Spleen (tissue), 11 donors: Measurements from ENCODE around the gene OPCML. TPM values are rescaled to one million over a fixed set of nuclear protein-coding genes. Genes with fewer than 3 reads are reported as not detected.

Source experiments
- DNase-seq: peaks from one replicate; pipeline ENCODE4 v3.0.0-alpha.2; 2020
- H3K27ac ChIP-seq, 8 donors: fragments of 200-600 bp; sonication (generic) in 7 of 8; 1 replicate in 4 of 8; 2 replicates in 4 of 8; pipeline versions ENCODE4 v1.5.0 to v1.8.0; 2016 to 2021; ENCODE audit warnings: inconsistent platforms in 4 of 8, mild to moderate bottlenecking in 4 of 8, moderate library complexity in 1 of 8
- H3K27me3 ChIP-seq, 7 donors: fragments of 200-600 bp; sonication (generic) in 6 of 7; replicated peaks in 1 of 7; 1 replicate in 4 of 7; 2 replicates in 3 of 7; pipeline versions ENCODE4 v1.5.0 to v1.8.0; 2016 to 2021; ENCODE audit warnings: inconsistent platforms in 3 of 7, mild to moderate bottlenecking in 1 of 7
- H3K36me3 ChIP-seq, 6 donors: fragments of 200-600 bp; sonication (generic) in 5 of 6; 1 replicate in 4 of 6; 2 replicates in 2 of 6; pipeline versions ENCODE4 v1.5.0 to v1.8.0; 2016 to 2021; ENCODE audit warnings: inconsistent platforms in 2 of 6
- H3K4me1 ChIP-seq, 6 donors: fragments of 200-600 bp; sonication (generic) in 5 of 6; 1 replicate in 3 of 6; 2 replicates in 3 of 6; pipeline versions ENCODE4 v1.5.0 to v1.8.0; 2016 to 2021; ENCODE audit warnings: inconsistent platforms in 3 of 6
- H3K4me3 ChIP-seq, 8 donors: fragments of 200-600 bp; sonication (generic) in 7 of 8; 1 replicate in 4 of 8; 2 replicates in 4 of 8; pipeline versions ENCODE4 v1.5.0 to v1.8.0; 2016 to 2021; ENCODE audit warnings: inconsistent platforms in 4 of 8, mild to moderate bottlenecking in 4 of 8, moderate library complexity in 2 of 8
- H3K9me3 ChIP-seq, 8 donors: fragments of 200-600 bp; sonication (generic) in 7 of 8; 1 replicate in 4 of 8; 2 replicates in 4 of 8; pipeline versions ENCODE4 v1.5.0 to v1.8.0; 2016 to 2021; ENCODE audit warnings: inconsistent platforms in 4 of 8
- CTCF ChIP-seq, 11 experiments: fragments of 200-600 bp in 7 of 11; fragments of 450-650 bp in 4 of 11; sonication (generic) in 4 of 11; IDR thresholded peaks in 8 of 11; conservative IDR thresholded peaks in 3 of 11; 1 replicate in 7 of 11; 2 replicates in 4 of 11; pipeline versions ENCODE4 v1.4.0 to v1.8.0; 2016 to 2021; ENCODE audit warnings: antibody characterized with exemption in 11 of 11, inconsistent platforms in 4 of 11, mild to moderate bottlenecking in 1 of 11
- POLR2A ChIP-seq, 3 donors: fragments of 450-650 bp; IDR thresholded peaks; one replicate each; pipeline ENCODE4 v1.5.1; 2017; ENCODE audit warnings: antibody characterized with exemption in 3 of 3, mild to moderate bottlenecking in 1 of 3
- POLR2AphosphoS5 ChIP-seq, 3 donors: sonication (generic); formaldehyde crosslinking; IDR thresholded peaks; one replicate each; pipeline ENCODE4 v1.5.1; 2017; ENCODE audit warnings: antibody characterized with exemption in 3 of 3
- WGBS, 5 donors: extraction: QIAGEN DNeasy Blood & Tissue Kit in 3 of 5; methylation state at CpG; one replicate each; pipeline versions ENCODE4 v1.1.5 to v1.1.7; 2013 to 2018; 5-methylcytosine and 5-hydroxymethylcytosine counted together
- intact Hi-C: fragments of 100-400 bp; cut with DNase I; formaldehyde crosslinking; loops from one replicate; pipeline ENCODE4 v1.15.0; 2023; ENCODE audit warnings: low total_unique reads
- polyA plus RNA-seq, 3 donors: library from polyadenylated mRNA; stranded (reverse); fragments of 200-250 nt; gene quantifications; one replicate each; pipeline ENCODE4 v1.2.1, GENCODE V29; 2013
- total RNA-seq, 7 donors: library from RNA; depleted of rRNA in 3 of 7; stranded (reverse); fragments of >200 nt in 3 of 7; fragmentation: NEBNext Ultra II Directional in 4 of 7; extraction: Animal tissue kit (Norgen Biotek cat#: 25700) in 4 of 7; gene quantifications; one replicate each; pipeline versions ENCODE4 v1.1.0 to v1.2.1, GENCODE V29; 2016 to 2021
- donor health status: healthy with polysubstance abuse.
- donor health status: DM: no; HTN: no; CAD: no; lungs with moderate emphysema.
- donor health status: DM: no; HTN: no; CAD: no.
- donor health status: Bipolar disorder and iron deficiency.
- donor health status: healthy.
- donor health status: DM: no; HTN: no; CAD: no.
- donor health status: DM: yes; HTN: yes; CAD: no.

Gene OPCML
- total and polyA plus RNA-seq, 10 donors, result 0.09 to 10.7 (median 3.1) TPM

DNA sequence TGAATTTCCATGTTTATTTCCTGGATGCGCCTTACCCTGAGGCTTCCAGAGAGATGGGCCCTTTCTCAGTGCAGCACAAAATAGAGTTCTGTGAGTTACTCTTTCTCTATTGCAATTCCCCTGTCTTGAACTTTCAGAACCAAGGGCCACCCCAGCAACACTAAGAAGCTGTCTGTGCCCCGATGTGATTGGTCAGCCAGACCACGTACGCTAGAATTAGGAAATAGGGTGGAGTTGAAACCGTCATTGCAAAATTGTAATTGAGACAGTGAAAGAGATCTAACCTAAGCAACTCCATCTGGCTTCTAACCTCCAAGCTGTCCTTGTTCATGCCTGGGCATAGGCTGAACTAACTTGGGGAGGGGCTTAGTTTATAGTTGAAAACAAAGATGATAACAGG, 981.3 kb downstream of the OPCML start:
- no peak for DNase-seq
- Histone ChIP-seq H3K36me3 (no peaks in the 10 kb centered on the region), H3K27me3 (no peaks in the 10 kb centered on the region), H3K27ac (no peak overlapping the region), H3K4me1 (no peaks in the 10 kb centered on the region), H3K4me3 (no peak overlapping the region), H3K9me3 (peaks cover 0 to 24% (median 2%) of the 10 kb centered on the region in 8 donors)
- 83 to 97% (median 93%) methylated on average over 5 of the region's 5 CpGs for WGBS, 5 donors
- TF ChIP-seq POLR2A (IDR thresholded peaks at IDR 0.05), result no peak
- TF ChIP-seq CTCF (IDR thresholded peaks at IDR 0.05 in 8 of 11, conservative IDR thresholded peaks at IDR 0.05 in 3 of 11), result no peak
- TF ChIP-seq POLR2AphosphoS5 (IDR thresholded peaks at IDR 0.05), result no peak
- intact Hi-C loops, result no loop called here

DNA sequence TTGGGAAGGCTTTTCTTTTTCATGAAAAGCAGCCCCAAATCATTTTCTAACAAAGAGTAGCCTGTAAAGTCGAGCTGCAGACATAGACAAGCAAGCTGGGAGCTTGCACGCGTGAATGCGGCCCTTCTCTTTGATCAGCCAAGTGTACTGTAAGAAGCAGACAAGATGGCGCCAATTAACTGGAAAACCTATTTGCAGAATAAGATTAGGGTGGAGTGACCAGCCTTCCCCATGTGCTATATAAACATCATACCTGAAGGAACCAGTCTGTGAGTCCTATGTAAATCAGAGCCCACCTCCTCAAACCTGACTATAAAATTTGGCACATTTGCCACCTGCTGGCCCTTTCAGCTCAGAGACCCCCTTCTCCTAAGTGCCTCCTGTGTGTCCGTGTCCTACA, 982.7 kb downstream of the OPCML start:
- no peak for DNase-seq
- no peak for TF ChIP-seq POLR2A (IDR thresholded peaks at IDR 0.05)
- TF ChIP-seq CTCF (IDR thresholded peaks at IDR 0.05 in 8 of 11, conservative IDR thresholded peaks at IDR 0.05 in 3 of 11), result no peak
- no peak for TF ChIP-seq POLR2AphosphoS5 (IDR thresholded peaks at IDR 0.05)
- H3K4me1 ChIP-seq, result no peaks in the 10 kb centered on the region
- H3K27me3 ChIP-seq, result no peaks in the 10 kb centered on the region
- intact Hi-C loops, result no loop called here
- H3K27ac ChIP-seq, result no peak overlapping the region
- H3K36me3 ChIP-seq, result no peaks in the 10 kb centered on the region
- WGBS, 5 donors, result 87 to 95% (median 89%) methylated on average over 6 of the region's 6 CpGs
- H3K9me3 ChIP-seq, result peaks cover 0 to 29% (median 2%) of the 10 kb centered on the region in 8 donors
- H3K4me3 ChIP-seq, result no peak overlapping the region

DNA sequence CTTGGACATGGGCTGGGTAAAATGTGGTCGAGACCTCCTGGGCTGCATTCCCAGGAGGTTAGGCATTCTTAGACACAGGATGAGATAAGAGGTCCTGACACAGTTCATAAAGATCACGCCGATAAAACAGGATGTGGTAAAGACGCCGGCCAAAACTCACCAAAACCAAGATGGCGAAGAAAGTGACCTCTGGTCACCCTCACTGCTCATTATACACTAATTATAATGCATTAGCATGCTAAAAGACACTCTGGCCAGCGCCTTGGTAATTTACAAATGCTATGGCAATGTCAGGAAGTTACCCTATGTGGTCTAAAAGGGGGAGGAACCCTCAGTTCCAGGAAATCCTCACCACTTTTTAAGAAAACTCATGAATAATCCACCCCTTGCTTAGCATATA, 983.3 kb downstream of the OPCML start:
- no peaks in the 10 kb centered on the region for H3K4me1 ChIP-seq
- H3K27ac ChIP-seq, result no peak overlapping the region
- no peak overlapping the region for H3K4me3 ChIP-seq
- no peak for DNase-seq
- no peak for TF ChIP-seq CTCF (IDR thresholded peaks at IDR 0.05 in 8 of 11, conservative IDR thresholded peaks at IDR 0.05 in 3 of 11)
- TF ChIP-seq POLR2A (IDR thresholded peaks at IDR 0.05), result no peak
- no peak for TF ChIP-seq POLR2AphosphoS5 (IDR thresholded peaks at IDR 0.05)
- H3K36me3 ChIP-seq, result no peaks in the 10 kb centered on the region
- no peaks in the 10 kb centered on the region for H3K27me3 ChIP-seq
- peaks cover 0 to 29% (median 2%) of the 10 kb centered on the region in 8 donors for H3K9me3 ChIP-seq
- intact Hi-C loops, result no loop called here
- 30 to 55% (median 42%) methylated on average over 7 of the region's 7 CpGs for WGBS, 5 donors

DNA sequence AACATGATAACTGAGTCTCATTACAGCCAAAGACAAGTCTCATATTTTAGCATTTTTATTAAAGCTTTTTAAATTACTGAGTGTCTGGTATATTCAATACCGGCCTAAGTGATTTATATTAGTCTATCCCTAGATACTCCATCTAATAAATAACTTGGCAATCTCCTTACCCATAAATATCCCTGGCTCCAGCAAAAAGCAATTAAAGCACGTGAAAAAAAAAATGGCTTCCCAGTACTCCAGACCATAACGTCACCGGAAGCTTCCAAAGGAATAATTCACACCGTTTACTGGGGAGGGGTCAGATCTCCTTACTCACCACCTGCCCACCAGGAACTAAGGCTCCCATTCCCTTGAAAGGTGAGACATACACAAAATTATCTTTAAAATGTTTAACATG, 988.3 kb downstream of the OPCML start:
- 86 to 96% (median 91%) methylated on average over 5 of the region's 5 CpGs for WGBS, 5 donors
- Histone ChIP-seq H3K4me3 (no peak overlapping the region), H3K27ac (no peak overlapping the region), H3K27me3 (no peaks in the 10 kb centered on the region), H3K4me1 (peaks cover 0 to 6% (median 0%) of the 10 kb centered on the region in 6 donors), H3K9me3 (peaks cover 0 to 6% (median 0%) of the 10 kb centered on the region in 8 donors), H3K36me3 (no peaks in the 10 kb centered on the region)
- intact Hi-C loops, result no loop called here
- TF ChIP-seq POLR2A (IDR thresholded peaks at IDR 0.05) (no peak), POLR2AphosphoS5 (IDR thresholded peaks at IDR 0.05) (no peak), CTCF (IDR thresholded peaks at IDR 0.05 in 8 of 11, conservative IDR thresholded peaks at IDR 0.05 in 3 of 11) (no peak)
- DNase-seq, result no peak
